T-helper 1 cell treated with Interleukin-12 subunit alpha and Interleukin-12 subunit beta and Interleukin-4 antibody, amounts not matched to agents 30 ng/mL and 1 ng/mL, for 36 hours (primary cell): ENCODE results near the gene HAUS5. TPM values are rescaled to one million over a fixed set of nuclear protein-coding genes. Genes with fewer than 3 reads are reported as not detected.
"Not testable (repeated sequence)": the region's sequence is repeated elsewhere in the genome, so short reads cannot be mapped to it uniquely, and the experiment has no call there.

ENCODE experiments used
- intact Hi-C: fragments of 100-400 bp; cut with micrococcal nuclease; formaldehyde crosslinking; loops from one replicate; pipeline ENCODE4 v1.15.1; 2024
- total RNA-seq: library from RNA; stranded (reverse); gene quantifications from 2 replicates; pipeline ENCODE4 v1.2.3, GENCODE V29; 2022

The HAUS5 gene, protein sequence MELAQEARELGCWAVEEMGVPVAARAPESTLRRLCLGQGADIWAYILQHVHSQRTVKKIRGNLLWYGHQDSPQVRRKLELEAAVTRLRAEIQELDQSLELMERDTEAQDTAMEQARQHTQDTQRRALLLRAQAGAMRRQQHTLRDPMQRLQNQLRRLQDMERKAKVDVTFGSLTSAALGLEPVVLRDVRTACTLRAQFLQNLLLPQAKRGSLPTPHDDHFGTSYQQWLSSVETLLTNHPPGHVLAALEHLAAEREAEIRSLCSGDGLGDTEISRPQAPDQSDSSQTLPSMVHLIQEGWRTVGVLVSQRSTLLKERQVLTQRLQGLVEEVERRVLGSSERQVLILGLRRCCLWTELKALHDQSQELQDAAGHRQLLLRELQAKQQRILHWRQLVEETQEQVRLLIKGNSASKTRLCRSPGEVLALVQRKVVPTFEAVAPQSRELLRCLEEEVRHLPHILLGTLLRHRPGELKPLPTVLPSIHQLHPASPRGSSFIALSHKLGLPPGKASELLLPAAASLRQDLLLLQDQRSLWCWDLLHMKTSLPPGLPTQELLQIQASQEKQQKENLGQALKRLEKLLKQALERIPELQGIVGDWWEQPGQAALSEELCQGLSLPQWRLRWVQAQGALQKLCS
- total RNA-seq: 39.7 and 41.3 TPM in 2 replicates

GRCh38 chr19:35612559-35613321, at the start of gene HAUS5:
Gene HAUS5 (plus strand): TSS chr19:35612735. CDS start chr19:35612795, 60 bp downstream.
- intact Hi-C loops: loop anchor here (1.0 kb wide), 10 partner anchors 16 to 146 kb away; partner anchors contain the start of genes COX6B1, LIN37, PROSER3 and TMEM147

GRCh38 chr19:35562776-35563175, 49.8 kb upstream of the HAUS5 start:
- intact Hi-C loops: no loop called here

- intact Hi-C loops: no loop called here
Observed at GRCh38 chr19:35563207-35563829, 49.2 kb upstream of the HAUS5 start, which contains the start of gene ATP4A. Gene ATP4A (minus strand): TSS chr19:35563658. CDS start chr19:35563629, 29 bp downstream.

- intact Hi-C loops: no loop called here
Observed at GRCh38 chr19:35565016-35565856, 47.3 kb upstream of the HAUS5 start.

DNA sequence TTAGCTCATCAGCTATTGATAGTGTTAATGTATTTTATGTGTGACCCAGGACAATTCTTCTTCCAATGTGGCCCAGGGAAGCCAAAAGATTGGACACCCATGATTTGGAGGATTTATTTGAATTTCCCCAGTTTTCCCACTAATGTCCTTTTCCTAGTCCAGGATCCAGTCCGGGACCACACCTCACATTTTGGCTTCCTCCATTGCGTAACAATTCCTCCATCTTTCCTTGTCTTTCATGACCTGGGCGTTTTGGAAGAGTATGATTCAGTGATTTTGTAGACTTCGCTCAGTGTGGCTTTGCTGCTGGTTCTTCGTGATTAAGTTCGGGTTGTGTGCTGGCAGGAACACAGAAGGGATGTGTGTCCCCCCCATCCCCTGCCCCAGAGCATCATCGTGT, 45.8 kb upstream of the HAUS5 start:
- intact Hi-C loops: no loop called here

- intact Hi-C loops: no loop called here
Observed at GRCh38 chr19:35569281-35569781, 43.2 kb upstream of the HAUS5 start.

GRCh38 chr19:35571406-35571965, 41.0 kb upstream of the HAUS5 start:
- intact Hi-C loops: no loop called here

DNA sequence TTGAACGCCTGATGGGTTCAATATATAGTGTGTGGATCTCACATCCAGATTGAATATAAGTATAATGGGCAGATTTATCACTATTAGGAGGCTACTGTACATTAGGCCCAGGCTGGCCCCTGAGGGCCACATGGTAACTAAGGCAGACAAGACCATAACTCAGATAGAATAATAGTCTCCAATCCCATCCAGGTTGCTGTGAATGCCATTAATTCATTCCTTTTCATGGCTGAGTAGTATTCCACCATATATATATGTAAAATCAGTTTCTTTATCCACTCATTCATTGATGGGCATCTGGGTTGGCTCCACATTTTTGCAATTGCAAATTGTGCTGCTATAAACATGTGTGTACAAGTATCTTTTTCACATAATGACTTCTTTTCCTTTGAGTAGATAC, 34.6 kb upstream of the HAUS5 start:
- intact Hi-C loops: no loop called here

DNA sequence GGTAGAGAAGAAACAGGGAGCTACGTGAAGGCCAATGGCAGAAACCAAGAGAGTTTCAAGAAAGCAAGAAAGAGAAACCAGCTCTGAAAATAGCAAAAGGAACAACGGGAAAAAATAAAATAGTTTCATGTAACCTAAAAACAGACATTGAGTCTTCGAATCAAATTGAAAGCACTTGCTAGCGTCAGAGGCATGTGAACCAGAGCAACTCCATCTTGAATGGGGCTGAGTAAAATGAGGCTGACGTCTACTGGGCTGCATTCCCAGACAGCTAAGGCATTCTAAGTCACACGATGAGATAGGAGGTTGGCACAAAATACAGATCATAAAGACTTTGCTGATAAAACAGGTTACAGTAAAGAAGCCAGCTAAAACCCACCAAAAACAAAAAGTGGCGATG, 33.8 kb upstream of the HAUS5 start:
- intact Hi-C loops: no loop called here

GRCh38 chr19:35582760-35583159, 29.8 kb upstream of the HAUS5 start:
- intact Hi-C loops: no loop called here

GRCh38 chr19:35585848-35586247, 26.7 kb upstream of the HAUS5 start, which contains the start of gene PMIS2:
Gene PMIS2 (plus strand): TSS chr19:35586173. CDS start chr19:35586260, 87 bp downstream.
- intact Hi-C loops: no loop called here

DNA sequence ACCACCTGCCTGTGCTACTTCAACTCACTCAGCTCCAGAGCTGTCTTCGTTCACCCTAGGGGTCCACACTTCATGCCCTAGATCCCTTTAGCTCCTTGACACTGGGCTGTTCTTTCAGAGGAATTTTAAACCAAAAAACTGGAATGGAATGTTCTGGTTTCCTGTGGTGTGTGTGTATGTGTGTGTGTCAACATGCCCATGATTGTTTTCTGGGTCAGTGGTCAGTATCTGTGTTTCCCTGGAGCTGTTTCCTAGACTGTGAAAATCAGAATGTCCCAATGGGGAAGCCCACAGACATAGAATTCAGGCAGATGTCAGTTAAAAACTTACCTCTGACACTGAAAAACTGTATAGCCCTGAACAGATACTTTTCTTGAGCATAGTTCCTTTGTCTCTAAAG, 25.2 kb upstream of the HAUS5 start:
- intact Hi-C loops: no loop called here

- intact Hi-C loops: no loop called here
Observed at GRCh38 chr19:35590875-35591274, 21.7 kb upstream of the HAUS5 start.

GRCh38 chr19:35592226-35592625, 20.3 kb upstream of the HAUS5 start:
- intact Hi-C loops: loop anchor here (1.0 kb wide), 4 partner anchors 36 to 239 kb away; no protein-coding TSS in a partner anchor

- intact Hi-C loops: not testable (repeated sequence)
Observed at GRCh38 chr19:35595026-35595425, 17.5 kb upstream of the HAUS5 start.

GRCh38 chr19:35595928-35596327, 16.6 kb upstream of the HAUS5 start:
- intact Hi-C loops: no loop called here

- intact Hi-C loops: no loop called here
Observed at GRCh38 chr19:35596366-35596999, 16.1 kb upstream of the HAUS5 start.

GRCh38 chr19:35601971-35602370, 10.6 kb upstream of the HAUS5 start:
- intact Hi-C loops: no loop called here

- intact Hi-C loops: not testable (repeated sequence)
Observed at GRCh38 chr19:35604436-35604835, 8.1 kb upstream of the HAUS5 start.
